ENCODE results near the gene MOSMO. TPM values are rescaled to one million over a fixed set of nuclear protein-coding genes. Genes with fewer than 3 reads are reported as not detected.

The MOSMO gene
- total RNA-seq, 1 experiment from 2014 or later = 10.9 TPM

- H3K27me3 Mint-ChIP-seq (ENCODE audit: insufficient read depth, unreplicated experiment) = no peaks in the 10 kb centered on the region
- DNase-seq = no peak
- Histone ChIP-seq H3K4me3 (ENCODE audit: low read depth, low read length) (no peak overlapping the region), H3K4me1 (no peaks in the 10 kb centered on the region), H3K9me3 (no peaks in the 10 kb centered on the region), H3K27me3 (replicated peaks; ENCODE audit: control insufficient read depth, insufficient read depth, low read length) (no peaks in the 10 kb centered on the region), H3K36me3 (ENCODE audit: control insufficient read depth, insufficient read depth, low read length) (no peaks in the 10 kb centered on the region)
- ChIA-PET CTCF (interaction anchor here (0.7 kb wide), 1 partner anchor 12 kb away, joined by 3 read pairs; no protein-coding TSS in a partner anchor), POLR2A (no interaction called here)
- H3K9me3 Mint-ChIP-seq (ENCODE audit: unreplicated experiment) = no peaks in the 10 kb centered on the region
- H3K36me3 Mint-ChIP-seq (ENCODE audit: insufficient read depth, unreplicated experiment) = no peaks in the 10 kb centered on the region
- H3K4me1 Mint-ChIP-seq (ENCODE audit: low read depth, unreplicated experiment) = peaks cover 12% of the 10 kb centered on the region
- no peak overlapping the region for H3K4me3 Mint-ChIP-seq (ENCODE audit: unreplicated experiment)
- intact Hi-C loops (cut with micrococcal nuclease; ENCODE audit: unreplicated experiment) = no loop called here
- TF ChIP-seq CTCF (IDR thresholded peaks at IDR 0.05; ENCODE audit: insufficient read depth in 1 of 2, low read depth in 1 of 2, low read length in 1 of 2, severe bottlenecking in 1 of 2, unreplicated experiment in 1 of 2) = no peak
- H3K27ac Mint-ChIP-seq (ENCODE audit: unreplicated experiment) = no peak overlapping the region
- BruUV-seq (replicated peaks) = no TSS peak
These were observed 3.0 kb downstream of the MOSMO start for GRCh38 chr16:22010902-22011301.

- no TSS peak for BruUV-seq (replicated peaks)
- DNase-seq = no peak
- H3K27me3 Mint-ChIP-seq (ENCODE audit: insufficient read depth, unreplicated experiment) = no peaks in the 10 kb centered on the region
- no peak overlapping the region for H3K4me3 ChIP-seq (ENCODE audit: low read depth, low read length)
- TF ChIP-seq CTCF (IDR thresholded peaks at IDR 0.05; ENCODE audit: insufficient read depth in 1 of 2, low read depth in 1 of 2, low read length in 1 of 2, severe bottlenecking in 1 of 2, unreplicated experiment in 1 of 2) = no peak
- H3K36me3 Mint-ChIP-seq (ENCODE audit: insufficient read depth, unreplicated experiment) = no peaks in the 10 kb centered on the region
- intact Hi-C loops (cut with micrococcal nuclease; ENCODE audit: unreplicated experiment) = no loop called here
- H3K4me1 Mint-ChIP-seq (ENCODE audit: low read depth, unreplicated experiment) = peaks cover 2% of the 10 kb centered on the region
- H3K9me3 ChIP-seq = no peaks in the 10 kb centered on the region
- no peaks in the 10 kb centered on the region for H3K9me3 Mint-ChIP-seq (ENCODE audit: unreplicated experiment)
- no peaks in the 10 kb centered on the region for H3K36me3 ChIP-seq (ENCODE audit: control insufficient read depth, insufficient read depth, low read length)
- H3K4me3 Mint-ChIP-seq (ENCODE audit: unreplicated experiment) = no peak overlapping the region
- H3K4me1 ChIP-seq = no peaks in the 10 kb centered on the region
- no peak overlapping the region for H3K27ac Mint-ChIP-seq (ENCODE audit: unreplicated experiment)
- CTCF ChIA-PET = interaction anchor here (0.6 to 1.2 kb wide), 2 partner anchors 33 to 66 kb away, joined by 3 to 4 read pairs; no protein-coding TSS in a partner anchor
- no peaks in the 10 kb centered on the region for H3K27me3 ChIP-seq (replicated peaks; ENCODE audit: control insufficient read depth, insufficient read depth, low read length)
- POLR2A ChIA-PET = no interaction called here
These were observed 4.3 kb downstream of the MOSMO start for GRCh38 chr16:22012241-22012640.

- H3K36me3 ChIP-seq (ENCODE audit: control insufficient read depth, insufficient read depth, low read length) = no peaks in the 10 kb centered on the region
- no peaks in the 10 kb centered on the region for H3K4me1 ChIP-seq
- POLR2A ChIA-PET = interaction anchor here (0.6 kb wide), 1 partner anchor 8 kb away, joined by 4 read pairs; no protein-coding TSS in a partner anchor
- Mint-ChIP-seq H3K27me3 (ENCODE audit: insufficient read depth, unreplicated experiment) (no peaks in the 10 kb centered on the region), H3K36me3 (ENCODE audit: insufficient read depth, unreplicated experiment) (no peaks in the 10 kb centered on the region), H3K9me3 (ENCODE audit: unreplicated experiment) (no peaks in the 10 kb centered on the region), H3K27ac (ENCODE audit: unreplicated experiment) (no peak overlapping the region), H3K4me1 (ENCODE audit: low read depth, unreplicated experiment) (no peaks in the 10 kb centered on the region), H3K4me3 (ENCODE audit: unreplicated experiment) (no peak overlapping the region)
- CTCF ChIA-PET = no interaction called here
- H3K27me3 ChIP-seq (replicated peaks; ENCODE audit: control insufficient read depth, insufficient read depth, low read length) = no peaks in the 10 kb centered on the region
- intact Hi-C loops (cut with micrococcal nuclease; ENCODE audit: unreplicated experiment) = no loop called here
- H3K9me3 ChIP-seq = no peaks in the 10 kb centered on the region
- no peak overlapping the region for H3K4me3 ChIP-seq (ENCODE audit: low read depth, low read length)
- TF ChIP-seq CTCF (IDR thresholded peaks at IDR 0.05; ENCODE audit: insufficient read depth in 1 of 2, low read depth in 1 of 2, low read length in 1 of 2, severe bottlenecking in 1 of 2, unreplicated experiment in 1 of 2) = no peak
- BruUV-seq (replicated peaks) = no TSS peak
- DNase-seq = no peak
These were observed 5.6 kb downstream of the MOSMO start for GRCh38 chr16:22013486-22013885.

Measured in Caco-2 (cell line).